Non-pigmented ciliary epithelial cell (primary cell): ENCODE results near the gene TFPI.

Experiments used
- DNase-seq: peaks from one replicate; pipeline ENCODE4 v3.0.0-alpha.2; 2010; ENCODE audit warnings: low read depth

TFPI gene

DNA sequence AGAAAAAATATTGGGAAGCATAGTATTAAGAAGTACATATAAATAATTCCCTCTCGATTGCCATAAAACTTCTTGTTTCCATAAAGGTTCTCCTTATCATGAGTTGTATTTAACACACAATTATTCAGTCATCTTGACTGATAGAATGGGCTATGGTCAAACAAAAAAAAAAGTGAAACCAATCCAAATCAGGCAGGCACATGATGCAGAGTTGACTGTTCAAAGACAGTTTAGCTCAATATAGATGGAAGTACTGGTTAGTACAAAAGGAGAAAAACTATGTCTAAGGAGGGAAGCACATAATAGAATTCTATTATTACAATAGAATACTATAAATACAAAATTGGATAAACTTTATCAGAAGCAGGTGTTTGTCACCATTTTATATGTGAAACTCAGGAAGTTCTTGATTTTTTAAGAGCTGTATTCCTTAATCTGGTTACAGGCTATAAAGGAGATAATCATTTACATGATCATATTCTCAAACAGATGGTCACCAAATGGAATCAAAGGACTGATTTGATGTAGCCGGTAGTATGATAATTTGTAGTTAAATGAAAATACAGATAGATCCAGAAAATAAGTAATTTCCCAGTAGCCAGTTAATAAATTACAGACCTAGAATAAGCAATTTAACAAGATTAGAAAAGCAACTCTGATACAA lies 88.0 kb downstream of the TFPI start:
- DNase-seq, result no peak

DNA sequence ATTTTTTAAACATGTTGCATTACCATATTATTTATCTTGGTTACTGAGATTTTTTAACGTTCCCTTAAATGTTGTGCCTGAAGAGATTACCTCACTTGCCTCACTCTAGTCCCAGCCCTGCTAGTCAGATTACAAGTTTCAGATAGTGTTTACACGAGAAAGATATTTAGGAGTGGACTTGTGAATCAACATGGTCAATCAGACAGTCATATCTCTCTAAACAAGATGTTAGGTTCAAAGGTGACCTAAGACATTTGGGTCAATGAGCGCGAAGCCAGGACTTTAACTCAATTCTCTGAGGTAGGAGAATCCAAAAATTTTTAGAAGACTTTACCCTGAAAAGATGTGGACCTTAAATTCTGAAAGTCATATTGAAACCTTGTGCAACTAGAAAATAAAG lies 91.4 kb downstream of the TFPI start:
- DNase-seq, result no peak

DNA sequence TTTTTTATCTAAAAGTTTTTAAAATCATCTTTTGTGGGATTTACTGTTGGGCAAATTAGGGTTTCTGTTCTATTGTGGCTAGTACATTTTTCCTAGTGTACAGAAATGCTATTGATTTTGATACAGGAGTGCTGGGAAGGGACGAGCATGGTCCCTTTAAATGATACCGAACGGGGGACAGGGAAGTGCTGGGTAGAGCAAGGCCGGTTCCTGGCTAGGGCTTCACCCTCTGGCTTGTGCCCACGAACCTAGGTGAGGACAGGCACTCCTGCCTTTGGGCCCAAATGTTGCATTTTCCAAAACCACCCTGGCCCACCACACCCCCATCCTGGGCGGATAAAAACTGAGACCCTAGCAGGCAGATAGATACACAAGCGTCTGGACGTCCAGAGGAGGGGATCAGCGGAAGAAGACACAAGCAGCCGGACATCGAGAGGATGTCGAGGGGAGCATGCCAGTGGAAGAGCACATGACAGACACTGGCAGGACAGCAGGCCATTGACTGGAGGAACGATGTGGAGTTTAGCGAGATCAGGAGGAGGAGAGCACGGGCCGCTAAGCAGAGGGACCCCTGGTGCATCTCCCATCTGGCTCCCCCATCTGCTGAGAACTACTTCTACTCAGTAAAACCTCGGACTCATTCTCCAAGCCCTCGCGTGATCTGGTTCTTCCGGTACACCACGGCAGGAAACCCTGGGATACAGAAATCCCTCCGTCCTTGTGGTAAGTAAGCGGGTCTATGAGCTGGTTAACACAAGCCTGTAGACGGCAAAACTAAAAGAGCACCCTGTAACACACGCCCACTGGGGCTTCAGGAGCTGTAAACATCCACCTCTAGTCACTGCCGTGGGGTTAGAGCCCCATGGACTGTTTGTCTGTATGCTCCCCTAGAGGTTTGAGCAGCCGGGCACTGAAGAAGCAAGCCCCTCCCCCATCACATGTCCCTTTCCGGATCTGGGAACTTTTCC lies 92.7 kb downstream of the TFPI start:
- DNase-seq, result no peak

DNA sequence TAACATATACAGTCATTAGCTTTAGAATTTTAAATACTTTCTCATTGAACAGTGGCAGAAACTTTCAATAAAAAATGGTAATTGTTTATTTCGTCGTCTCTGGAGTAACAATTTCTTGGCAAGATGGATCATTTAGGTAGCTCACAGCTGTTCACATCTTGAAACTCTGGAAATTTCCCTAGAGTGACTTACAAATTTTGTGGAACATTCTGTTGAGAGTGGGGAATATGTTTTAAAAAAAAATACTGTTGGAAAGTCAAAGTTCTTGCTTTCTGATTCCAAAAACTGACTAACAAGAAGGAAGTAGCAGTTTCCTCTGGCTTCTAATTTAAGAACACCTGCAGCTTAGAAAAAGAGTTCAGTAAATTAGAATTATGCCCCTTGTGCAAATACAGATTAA lies 95.0 kb downstream of the TFPI start:
- DNase-seq, result no peak

GRCh38 chr2:187453078-187453641 lies 101.1 kb downstream of the TFPI start:
- no peak for DNase-seq

DNA sequence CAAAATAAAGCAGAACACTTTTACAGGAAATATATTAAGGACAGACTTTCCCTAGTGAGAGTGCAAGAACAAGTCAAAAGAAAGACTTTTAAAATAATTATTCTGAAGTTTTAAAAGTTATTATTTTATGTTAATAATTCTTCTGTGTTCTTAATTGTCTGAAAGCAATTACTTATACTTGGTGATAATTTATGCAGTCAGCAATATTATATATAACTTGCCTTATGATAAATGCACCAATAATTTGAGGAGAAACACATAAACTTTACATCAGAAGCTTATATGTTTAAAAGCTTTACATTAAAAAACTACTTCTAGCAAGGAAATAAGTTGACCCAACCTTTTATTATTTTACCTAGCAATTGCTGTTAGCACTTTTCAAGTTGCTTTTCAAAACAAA lies 102.7 kb downstream of the TFPI start:
- no peak for DNase-seq

DNA sequence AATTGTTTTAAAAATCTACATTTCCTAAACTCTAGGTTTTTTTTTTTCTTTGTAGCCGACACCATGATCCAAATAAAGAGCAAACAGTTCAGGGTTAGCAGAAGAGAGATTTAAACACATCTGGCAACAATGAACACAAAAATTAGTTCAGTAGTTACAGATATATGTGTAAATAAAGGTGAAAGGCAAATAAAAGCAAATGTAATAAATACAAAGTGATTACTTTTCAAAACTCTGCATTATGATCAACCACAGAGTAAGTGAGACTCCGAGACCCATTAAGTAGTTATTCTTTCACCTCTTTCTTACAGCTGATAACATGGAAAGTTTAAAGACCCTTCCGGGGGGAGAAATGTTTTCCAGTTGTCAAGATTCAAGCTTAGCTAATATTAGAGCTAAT lies 106.9 kb downstream of the TFPI start:
- no peak for DNase-seq

DNA sequence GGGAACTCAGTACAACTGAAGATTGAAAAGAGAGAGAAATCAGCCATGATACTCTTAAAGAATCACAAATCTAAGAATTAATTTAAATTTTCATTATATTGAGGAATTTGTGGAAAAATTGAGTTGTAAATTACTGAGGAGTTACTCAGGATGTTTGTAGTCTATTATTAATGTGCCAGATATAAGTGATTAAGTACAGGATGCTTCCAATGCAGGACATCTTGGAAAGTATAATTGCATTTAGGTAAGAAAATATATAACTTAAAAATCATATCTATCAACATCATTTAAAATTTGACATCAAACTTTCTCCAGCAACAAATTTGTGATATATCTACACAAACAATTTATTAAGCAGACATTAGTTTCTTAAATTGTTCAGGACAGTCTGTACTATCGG lies 107.5 kb downstream of the TFPI start:
- DNase-seq, result no peak

DNA sequence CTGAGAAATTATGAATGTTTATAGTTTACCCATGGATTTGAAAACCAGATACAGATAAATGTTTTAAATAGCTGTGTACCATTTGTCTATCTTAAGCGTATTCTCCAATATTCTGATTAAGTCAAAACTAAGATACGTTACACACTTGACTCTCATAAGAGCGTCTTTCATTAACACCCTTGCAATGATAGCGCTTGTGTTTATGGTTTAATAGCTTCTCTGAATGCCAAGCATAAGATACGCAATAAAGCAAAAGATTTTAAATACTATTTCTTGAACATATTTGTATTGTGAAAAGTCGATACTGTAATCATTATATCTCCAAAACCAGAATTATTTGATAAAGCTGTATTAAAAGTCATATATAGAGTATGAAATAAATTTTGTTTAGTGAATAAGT lies 109.2 kb downstream of the TFPI start:
- no peak for DNase-seq

- no peak for DNase-seq
These were observed 111.5 kb downstream of the TFPI start for GRCh38 chr2:187442778-187443177.

DNA sequence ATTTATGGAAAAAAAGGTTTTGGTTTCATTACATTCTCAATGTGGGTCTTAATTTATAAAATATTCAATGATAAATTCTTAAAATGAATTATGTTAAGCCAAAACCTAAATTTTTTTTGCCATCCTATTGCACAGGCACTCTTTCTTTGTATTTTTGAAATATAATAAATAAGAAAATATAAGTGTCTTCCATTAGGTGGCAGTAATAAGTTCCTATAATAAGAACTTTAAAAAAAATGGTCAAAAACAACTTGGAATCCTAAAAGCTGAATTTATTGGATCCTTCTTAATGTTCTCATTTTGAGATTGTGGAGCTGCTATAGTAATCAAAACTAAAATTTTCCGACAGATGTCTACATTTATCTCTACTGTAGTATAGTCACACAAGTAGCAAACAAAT lies 111.9 kb downstream of the TFPI start:
- no peak for DNase-seq

DNA sequence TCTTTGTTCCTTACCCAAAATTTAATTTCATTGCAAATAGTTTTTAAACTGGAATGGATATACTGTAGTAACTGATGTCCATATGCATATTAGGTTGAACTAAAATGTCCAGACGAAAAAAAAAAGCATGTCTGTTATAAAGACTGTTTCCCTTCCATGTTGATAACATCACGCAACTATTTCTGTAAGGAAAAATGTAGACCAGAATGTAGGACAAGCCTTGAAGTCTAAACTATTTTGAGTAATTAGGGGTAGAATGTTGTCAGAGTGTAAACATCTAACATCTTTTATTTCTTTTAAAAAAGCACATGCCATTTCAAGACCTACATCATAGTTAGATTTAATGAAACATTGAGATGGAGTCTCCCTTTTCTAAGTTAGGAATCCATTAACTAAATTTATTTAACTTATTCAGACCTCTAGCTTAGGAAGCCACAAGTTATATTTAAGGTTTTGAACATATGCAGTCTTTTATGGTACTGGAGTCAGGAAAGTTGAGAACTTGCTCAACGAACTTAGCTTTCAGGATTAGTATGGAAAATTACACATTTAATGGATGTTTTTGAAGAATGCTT lies 114.0 kb downstream of the TFPI start:
- no peak for DNase-seq

- DNase-seq, result no peak
These were observed 115.8 kb downstream of the TFPI start for GRCh38 chr2:187438455-187438854.

DNA sequence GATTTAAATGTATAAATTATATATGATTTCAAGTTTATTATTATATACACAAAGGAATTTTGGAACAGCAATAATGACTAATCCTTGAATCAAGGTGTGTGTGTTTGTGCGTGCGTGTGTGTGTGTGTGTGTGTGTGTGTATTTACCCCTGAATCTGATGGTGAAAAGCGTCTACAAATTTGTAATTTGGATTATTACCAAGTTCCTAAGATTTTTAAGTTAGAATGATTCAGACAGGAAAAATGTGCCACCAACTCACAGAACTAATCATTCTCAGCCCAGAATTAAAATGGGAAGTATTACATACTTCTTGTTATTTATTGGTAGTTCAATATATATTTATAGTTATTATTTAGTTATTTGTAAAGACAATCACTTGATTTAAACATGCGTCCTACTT lies 118.5 kb downstream of the TFPI start:
- DNase-seq, result no peak

GRCh38 chr2:187435078-187435477 lies 119.2 kb downstream of the TFPI start:
- no peak for DNase-seq

DNA sequence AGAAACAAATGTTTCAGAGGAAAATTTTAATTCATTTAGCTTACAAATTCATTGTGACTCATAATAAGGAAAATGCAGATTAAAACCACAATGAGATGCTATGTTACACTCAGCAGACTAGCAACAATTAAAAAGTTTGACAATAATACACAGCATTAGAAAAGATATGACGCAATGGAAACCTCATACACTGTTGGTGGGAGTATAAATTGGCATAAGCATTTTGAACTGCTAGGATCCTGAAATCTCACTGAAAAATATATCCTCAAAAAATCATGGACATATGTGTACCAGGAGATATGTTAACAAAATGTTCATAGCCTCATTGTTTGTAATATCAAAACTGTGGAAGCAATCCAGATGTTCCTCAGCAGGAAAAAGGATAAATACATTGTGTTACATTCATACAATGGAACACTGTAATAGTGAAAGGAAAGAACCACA lies 119.9 kb downstream of the TFPI start:
- no peak for DNase-seq

DNA sequence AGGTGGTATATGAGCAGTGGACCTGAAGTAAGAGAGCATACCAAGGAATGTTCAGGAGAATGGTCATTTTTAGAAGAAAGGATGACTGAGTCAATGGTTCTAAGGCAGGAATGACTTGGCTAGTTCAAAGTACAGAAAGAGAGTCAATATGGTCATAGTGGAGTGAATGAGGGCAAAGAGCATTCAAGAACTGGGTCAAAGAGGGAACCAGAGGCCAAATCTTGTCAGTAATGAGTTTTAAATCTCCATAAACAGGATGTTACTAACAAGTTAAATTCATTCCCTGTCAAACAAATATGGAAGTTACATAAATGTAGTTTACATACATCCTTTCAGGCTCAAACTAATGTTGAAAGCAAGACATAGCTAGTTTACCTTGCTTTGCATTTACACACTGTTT lies 122.3 kb downstream of the TFPI start:
- DNase-seq, result no peak

DNA sequence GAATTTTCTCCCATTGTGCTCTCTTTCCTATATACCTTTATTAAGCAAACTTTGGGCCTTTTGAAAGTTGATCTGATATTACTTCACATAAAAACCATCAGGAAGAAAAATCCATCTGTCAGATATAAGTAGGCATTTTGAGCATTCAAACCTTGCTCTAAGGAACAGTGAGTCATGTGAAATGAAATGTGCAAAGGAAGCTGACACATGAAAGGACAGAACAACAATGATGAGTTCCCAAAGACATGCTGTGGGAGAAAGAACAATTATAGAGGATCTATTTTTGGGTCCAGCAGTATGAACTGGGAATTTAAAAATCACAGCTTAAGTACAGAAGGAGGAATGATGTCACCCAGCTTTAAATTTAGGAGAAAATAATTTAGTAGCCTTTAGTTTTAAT lies 124.2 kb downstream of the TFPI start:
- DNase-seq, result peak; percentile 77

- no peak for DNase-seq
These were observed 130.1 kb downstream of the TFPI start for GRCh38 chr2:187424146-187424545.

DNA sequence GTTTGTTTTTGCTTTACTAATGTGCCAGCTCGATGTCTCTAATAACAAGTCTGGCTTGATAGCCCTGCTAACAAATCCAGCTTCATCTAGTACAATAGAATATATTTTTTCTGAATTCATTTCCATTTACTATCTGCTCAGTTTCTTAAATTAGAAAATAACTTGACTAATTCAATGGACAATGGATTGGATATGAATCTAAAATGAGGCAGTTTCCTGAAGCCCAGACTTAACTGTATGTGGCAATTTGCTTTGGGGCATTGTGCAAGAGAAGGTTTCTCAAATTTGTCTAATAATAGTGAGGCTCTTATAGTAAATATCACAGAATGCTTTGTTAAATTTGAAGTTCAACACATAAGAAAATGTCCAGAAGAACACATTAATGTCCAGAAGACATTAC lies 132.0 kb downstream of the TFPI start:
- no peak for DNase-seq

DNA sequence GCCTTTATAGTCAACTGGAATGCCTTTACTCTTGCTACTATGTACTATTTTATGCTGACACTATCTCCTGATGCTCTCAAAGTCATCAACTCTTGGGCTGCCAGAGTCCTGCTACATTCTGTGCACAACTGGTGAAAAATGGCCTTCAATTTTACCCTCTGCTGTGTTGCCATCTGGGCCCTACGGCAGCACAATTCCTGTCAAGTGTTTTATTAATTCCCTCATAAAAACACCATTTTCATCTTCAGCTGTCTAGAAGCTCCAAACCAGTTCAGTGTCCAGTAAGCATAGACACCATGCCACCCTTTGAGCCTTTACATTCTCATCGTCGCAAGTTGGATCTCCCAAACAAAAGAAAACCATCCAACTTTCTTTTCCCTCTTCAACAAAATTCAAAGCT lies 132.7 kb downstream of the TFPI start:
- no peak for DNase-seq

DNA sequence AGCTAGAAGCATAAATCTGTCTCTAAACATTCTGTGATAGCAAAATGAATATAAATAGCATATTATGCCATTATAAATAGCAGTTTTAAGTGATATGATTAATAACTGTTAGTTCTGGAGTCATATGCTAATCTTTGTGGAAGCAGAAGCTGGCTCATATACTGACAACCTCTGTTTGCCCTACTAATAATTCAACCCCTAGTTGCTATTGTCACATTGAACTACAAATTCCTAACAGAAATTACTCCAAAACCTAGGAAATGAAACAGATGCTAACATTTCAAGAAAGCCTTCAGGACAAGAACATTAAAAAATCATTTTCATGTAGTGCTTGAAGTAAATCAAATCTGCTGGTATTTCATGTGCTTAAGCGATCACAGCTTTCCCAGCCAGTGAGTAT lies 134.4 kb downstream of the TFPI start:
- DNase-seq, result no peak

- DNase-seq, result no peak
These were observed 138.8 kb downstream of the TFPI start for GRCh38 chr2:187415449-187415848.
